HG02884 (cell line): Measurements from ENCODE around the gene RIC1.
"Not testable (repeated sequence)": the region's sequence is repeated elsewhere in the genome, so short reads cannot be mapped to it uniquely, and the experiment has no call there.

Experiments
- ATAC-seq: cut with Tn5 transposase; IDR thresholded peaks from one replicate; pipeline ENCODE4 v1.9.1; 2021; ENCODE audit warnings: mild to moderate bottlenecking, moderate library complexity; ENCODE audit not compliant: unreplicated experiment

RIC1 gene

DNA sequence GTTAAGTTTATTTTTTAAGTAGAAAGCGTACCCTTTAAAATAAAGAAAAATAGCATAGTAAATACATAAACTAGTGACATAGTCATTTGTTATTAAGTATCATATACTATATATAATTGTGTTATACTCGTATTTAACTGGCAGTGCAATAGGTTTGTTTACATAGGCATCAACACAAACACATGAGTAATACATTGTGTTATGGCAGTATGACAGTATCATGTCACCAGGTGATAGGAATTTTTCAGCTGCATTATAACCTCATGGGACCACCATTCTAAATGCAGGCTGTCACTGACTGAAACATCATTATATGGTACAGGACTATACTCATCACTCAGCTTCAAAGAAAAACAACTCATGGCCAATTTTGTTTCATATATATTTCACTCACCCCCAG, 8.4 kb upstream of the RIC1 start:
- no peak for ATAC-seq

DNA sequence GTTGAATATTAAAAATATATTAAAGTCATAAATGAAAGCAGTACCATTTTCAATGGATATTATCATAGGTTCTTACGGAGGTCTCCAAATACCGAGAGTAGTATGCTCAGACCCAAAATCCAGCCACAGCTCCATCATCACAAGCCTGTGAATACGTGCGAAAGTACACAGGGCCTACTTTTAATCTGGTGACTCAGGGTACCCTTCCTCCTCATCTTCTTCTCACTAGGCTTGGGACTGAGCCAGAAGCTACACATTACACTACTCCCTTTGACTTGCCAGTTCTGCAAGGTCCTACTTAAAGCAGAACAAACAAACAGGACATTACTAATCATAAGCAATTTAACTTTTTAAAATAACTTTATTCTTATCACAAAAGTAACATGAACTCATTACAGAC, 7.6 kb upstream of the RIC1 start:
- ATAC-seq, result no peak

- ATAC-seq, result no peak
Measured at GRCh38 chr9:5622016-5622415, 6.9 kb upstream of the RIC1 start.

GRCh38 chr9:5624655-5625054, 4.3 kb upstream of the RIC1 start:
- no peak for ATAC-seq

DNA sequence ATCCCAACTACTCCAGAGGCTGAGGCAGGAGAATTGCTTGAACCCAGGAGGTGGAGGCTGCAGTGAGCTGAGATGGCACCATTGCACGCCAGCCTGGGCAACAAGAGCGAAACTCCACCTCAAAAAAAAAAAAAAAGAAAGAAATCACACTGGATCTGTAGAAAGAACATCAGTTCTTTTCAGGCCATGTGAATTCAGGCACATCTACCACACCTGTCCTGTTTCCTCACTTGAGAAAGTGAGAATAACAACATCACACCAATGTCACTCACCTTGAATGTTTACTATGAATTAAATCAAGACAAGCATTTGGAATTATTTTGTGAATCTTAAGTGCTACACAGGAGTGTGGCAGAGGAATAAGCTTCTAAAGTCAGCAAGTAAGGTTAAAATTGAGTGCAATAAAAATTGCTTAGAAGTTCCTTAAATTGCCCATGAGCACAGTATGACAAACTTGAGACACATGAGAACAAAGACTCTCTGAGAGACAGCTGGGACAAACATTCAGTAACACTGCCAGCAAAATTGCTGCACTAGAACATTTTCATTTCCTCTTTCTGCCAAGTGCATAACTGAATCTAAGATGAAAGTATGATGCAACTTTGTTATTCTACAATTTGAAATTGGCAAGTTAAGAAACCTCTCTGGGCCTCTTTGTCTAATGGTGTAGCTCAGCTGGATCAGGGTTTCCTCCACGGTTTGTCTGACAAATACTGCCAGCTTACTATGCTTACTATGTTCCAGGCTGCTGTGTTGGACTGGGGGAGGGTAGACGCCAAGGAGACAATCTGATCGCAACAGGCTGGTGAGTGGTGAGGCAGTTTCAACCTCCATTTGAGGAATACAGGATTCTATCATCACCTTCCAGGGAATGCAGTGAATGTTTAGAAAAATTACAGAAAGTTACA, 1.9 kb upstream of the RIC1 start:
- ATAC-seq, result peak; percentile 44

DNA sequence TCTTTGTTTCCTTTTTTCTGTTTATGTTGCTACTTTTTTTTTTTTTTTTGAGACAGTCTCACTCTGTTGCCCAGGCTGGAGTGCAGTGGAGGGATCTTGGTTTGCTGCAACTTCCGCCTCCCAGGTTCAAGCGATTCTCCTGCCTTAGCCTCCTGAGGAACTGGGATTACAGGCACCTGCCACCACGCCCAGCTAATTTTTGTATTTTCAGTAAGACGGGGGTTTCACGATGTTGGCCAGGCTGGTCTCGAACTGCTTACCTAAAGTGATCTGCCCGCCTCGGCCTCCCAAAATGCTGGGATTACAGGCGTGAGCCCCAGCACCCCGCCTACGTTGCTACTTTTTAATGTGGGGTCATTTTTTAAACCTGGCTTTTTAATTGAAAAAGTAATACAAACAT, 1.2 kb upstream of the RIC1 start:
- not testable (repeated sequence) for ATAC-seq

- no peak for ATAC-seq
Measured at GRCh38 chr9:5628183-5628529, 751 bp upstream of the RIC1 start.

- peak; percentile 8 for ATAC-seq
Measured at GRCh38 chr9:5629312-5630080, 589 bp downstream of the RIC1 start.

DNA sequence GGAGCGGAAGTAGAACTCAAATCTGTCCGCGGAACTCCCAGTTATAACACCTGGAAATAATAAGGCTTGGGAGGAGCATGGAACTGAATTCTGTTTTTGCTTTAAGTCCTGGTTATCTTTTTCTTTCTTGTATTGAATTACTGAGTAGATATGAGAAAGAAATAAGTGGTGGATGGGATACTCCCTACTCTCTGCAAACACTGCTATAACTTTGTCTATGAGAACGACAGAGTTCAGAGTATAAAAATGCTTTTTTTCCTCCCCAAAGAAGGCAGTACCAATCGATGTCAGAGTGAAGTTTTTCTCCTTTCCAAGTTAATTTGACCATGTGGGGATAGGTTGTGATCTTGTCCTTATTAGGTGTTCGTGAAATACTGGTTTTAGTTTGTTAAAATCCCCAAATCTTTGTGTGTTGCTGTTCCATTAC, 1.2 kb downstream of the RIC1 start:
- ATAC-seq, result no peak

DNA sequence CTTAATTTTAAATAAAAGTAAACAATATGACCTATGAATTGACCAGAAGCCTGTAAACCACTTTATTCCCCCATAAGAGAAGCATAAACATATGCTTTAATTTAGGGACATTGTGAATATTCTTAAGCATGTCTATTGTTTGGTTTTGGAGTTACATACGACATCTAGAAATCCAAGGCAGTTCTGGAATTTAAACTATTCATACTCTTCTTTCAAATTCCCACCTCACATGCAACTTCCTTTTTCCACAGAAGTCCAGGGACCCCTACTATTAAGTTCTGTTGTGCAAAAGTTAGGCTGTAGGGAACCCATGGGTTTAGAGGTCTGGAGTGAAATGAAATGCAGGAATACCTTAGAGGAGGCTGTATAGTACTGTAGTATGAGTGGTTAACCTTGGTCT, 2.1 kb downstream of the RIC1 start:
- ATAC-seq, result no peak

DNA sequence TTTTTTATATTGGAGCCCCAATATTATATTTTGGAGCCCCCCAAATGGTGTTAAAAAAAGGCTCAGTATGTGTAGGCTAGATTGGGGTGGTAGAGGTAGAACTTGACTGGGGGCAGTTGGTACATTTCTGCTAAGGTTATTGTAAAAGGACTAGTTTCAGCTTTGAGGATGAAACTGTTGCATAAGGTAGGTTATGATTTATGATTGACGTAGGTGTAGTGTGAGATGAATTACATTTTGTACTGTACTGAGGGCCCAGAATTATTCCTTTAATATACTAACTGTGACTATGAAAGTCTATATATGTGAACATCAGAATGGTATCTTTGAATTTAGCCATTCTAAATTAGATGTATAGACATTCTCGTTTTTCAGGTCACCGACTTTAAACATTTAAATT, 3.6 kb downstream of the RIC1 start:
- no peak for ATAC-seq

DNA sequence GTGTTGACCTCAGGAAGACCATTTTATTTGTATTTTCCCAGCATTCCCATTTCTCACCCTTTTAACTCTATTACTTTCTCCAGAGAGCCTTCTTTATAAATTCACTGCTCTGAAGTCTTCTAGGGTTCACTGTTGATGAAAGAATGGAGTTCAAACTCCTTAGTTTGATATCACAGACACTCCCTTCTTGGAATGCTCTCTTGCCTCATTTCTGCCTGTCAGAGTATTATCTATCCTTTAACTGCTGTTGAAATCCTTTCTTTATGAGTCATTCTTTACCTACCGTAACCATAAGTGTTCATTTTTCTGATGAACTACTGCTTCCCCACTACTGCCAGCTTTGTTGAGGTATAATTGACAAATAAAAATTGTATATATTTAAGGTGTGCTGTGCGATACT, 4.3 kb downstream of the RIC1 start:
- no peak for ATAC-seq

GRCh38 chr9:5635390-5635789, 6.5 kb downstream of the RIC1 start:
- no peak for ATAC-seq

DNA sequence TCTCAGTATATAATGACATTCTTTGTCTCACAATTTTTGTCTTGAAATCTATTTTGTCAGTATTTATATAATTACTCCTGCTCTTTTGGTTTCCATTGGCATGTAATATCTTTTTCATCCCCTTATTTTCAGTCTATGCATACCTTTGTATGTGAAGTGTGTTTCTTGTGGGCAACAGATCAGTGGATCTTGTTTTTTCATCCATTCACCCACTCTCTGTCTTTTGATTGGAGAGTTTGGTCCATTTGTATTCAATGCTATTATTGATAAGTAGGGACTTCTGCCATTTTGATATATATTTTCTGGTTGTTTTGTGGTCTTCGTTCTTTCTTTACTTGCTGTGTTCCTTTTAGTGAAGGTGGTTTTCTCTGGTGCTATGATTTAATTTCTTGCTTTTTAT, 10.9 kb downstream of the RIC1 start:
- no peak for ATAC-seq

GRCh38 chr9:5642170-5642569, 13.3 kb downstream of the RIC1 start:
- ATAC-seq, result no peak

DNA sequence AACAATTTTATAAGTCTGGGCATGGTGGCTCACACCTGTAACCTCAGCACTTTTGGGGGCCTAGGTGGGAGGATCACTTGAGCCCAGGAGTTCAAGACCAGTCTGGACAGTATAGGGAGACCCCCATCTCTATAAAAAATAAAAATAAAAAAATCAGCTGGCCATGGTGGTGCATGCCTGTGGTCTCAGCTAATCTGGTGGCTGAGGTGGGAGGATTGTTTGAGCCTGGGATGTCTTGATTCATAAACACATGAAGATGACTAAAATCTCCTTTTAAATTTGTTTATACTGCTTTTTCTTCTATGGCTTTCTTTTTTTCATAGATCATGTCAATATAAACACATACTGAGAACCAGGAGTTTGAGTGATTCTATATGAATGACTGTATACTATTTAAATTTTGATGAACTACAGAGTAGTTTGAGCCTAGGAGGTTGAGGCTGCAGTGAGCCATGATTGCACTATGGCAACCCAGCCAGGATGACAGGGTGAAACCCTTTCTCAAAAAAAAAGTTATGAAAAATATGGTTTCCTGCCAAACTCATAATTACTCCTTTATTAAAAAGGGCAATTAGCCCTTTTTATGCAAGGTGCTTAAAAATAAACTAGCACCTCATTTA, 14.2 kb downstream of the RIC1 start:
- no peak for ATAC-seq

DNA sequence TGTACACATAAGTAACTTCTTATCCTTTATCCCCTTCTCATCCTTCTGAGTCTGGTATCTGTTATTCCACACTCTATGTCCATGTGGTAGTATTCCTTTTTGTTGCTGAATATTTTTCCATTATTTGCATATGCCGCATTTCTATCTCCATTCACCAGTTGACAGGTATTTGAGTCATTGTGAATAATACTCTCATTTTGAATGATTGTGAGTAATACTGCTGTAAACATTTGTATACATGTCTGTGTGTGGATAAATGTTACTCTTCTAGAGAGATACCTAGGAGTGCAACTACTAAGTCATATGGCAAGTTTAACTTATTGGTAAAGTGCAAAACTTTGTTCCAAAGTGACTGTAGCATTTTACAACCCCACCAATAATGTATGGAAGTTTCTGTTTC, 15.6 kb downstream of the RIC1 start:
- ATAC-seq, result no peak

- no peak for ATAC-seq
Measured at GRCh38 chr9:5646116-5646515, 17.2 kb downstream of the RIC1 start.

DNA sequence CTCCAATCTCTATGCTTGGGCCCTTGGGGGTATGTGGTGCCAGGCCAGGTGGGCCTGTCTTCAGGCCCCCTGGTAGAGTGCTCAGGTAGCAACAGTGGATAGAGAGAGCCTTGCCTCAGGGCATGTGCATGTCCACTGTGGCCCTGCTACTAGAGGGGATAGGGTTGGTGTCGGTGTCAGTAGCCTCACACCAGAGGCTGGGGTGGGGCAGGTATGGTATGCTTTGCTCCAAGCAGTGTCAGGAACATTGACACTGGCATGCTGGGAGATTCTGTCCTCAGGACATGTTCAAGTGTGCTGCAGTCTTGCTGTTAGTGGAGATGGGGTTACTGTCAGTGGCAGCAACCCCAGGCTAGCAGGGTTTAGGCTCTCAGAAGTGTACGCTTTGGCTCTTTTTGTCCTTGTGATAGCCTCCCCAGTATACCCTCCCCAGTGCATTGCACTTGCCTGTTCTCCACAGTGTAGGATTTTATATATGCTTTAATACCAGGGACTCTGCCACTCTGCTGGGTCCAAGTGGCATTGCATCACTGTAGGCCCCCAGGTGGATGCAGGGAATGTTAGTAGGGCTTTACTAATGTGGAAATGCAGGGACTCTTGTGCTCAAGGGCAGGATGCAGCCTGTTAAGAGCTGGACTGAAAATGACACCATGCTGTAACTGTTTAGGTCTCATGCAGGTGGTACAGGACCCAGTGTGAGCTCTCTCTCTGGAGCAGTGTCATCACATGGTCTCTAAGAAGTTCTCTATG, 21.6 kb downstream of the RIC1 start:
- no peak for ATAC-seq

DNA sequence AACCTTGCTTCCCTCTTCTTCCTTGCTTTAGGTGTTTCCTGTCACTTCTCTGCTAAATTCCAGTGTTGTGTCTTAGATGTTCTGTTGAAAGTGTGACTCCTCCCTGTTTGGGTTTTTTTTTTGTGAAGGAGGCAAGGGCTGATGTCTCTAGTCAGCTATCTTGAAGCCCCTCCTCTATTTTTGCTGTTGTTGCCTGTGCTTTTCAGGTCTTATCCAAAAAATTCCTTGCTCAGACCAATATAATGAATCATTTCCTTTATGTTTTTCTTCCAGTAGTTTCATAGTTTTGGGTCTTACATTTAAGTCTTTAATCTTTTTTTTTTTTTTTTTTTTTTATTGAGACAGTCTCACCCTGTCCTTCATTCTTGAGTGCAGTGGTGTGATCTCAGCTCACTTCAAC, 22.3 kb downstream of the RIC1 start:
- ATAC-seq, result no peak

DNA sequence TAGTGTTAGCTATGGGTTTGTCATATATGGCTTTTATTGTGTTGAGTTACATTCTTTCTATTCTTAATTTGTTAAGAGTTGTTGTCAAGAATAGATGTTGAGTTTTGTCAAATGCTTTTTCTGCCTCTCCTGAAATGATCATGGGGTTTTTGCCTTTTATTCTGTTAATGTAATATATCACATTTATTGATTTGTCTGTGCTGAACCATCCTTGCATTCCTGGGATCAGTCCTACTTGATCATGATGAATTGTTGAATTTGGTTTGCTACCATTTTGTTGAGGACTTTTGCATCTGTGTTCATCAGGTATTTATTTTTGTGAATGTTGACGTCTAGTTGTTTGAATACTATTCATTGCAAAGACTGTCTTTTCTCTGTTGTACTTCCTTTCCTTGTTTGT, 23.9 kb downstream of the RIC1 start:
- no peak for ATAC-seq
